NCI-H2029 treated with DMSO at 0.1 percent for 48 hours (cell line): ENCODE results near the gene TMEM63B.
"Not testable (repeated sequence)": the region's sequence is repeated elsewhere in the genome, so short reads cannot be mapped to it uniquely, and the experiment has no call there.

Experiments
- DNase-seq: peaks from one replicate; lab custom pipeline; 2025; lab: John Stamatoyannopoulos, UW

Gene TMEM63B

GRCh38 chr6:44193307-44193910 lies 66.1 kb downstream of the TMEM63B start:
- no peak for DNase-seq

GRCh38 chr6:44194326-44194725 lies 67.0 kb downstream of the TMEM63B start:
- no peak for DNase-seq

- not testable (repeated sequence) for DNase-seq
These were observed 69.0 kb downstream of the TMEM63B start for GRCh38 chr6:44196351-44196750.

GRCh38 chr6:44198684-44199083 lies 71.3 kb downstream of the TMEM63B start:
- no peak for DNase-seq

- DNase-seq = no peak
These were observed 72.5 kb downstream of the TMEM63B start for GRCh38 chr6:44199883-44200282.

GRCh38 chr6:44201200-44201599 lies 73.8 kb downstream of the TMEM63B start:
- no peak for DNase-seq

GRCh38 chr6:44201638-44202303 lies 74.4 kb downstream of the TMEM63B start:
- no peak for DNase-seq

- no peak for DNase-seq
These were observed 75.1 kb downstream of the TMEM63B start for GRCh38 chr6:44202332-44202971.

- no peak for DNase-seq
These were observed 75.8 kb downstream of the TMEM63B start for GRCh38 chr6:44202972-44203750.

- no peak for DNase-seq
These were observed 76.6 kb downstream of the TMEM63B start for GRCh38 chr6:44203955-44204354.
